Measurements from ENCODE around the gene DOCK3.
A peak's percentile ranks its signal among the peaks of the same experiment; 100 is the strongest.

DOCK3 gene

GRCh38 chr3:50639055-50639494 lies 35.7 kb upstream of the DOCK3 start:
- DNase-seq (ENCODE audit: low read depth in 1 of 2, low spot score in 1 of 2): no peak
- in situ Hi-C loops (cut with HindIII; ENCODE audit: low pct_unique_long_range_greater_than_20kb, low sequenced_read_pairs): no loop called here
- TF ChIP-seq JUND (IDR thresholded peaks at IDR 0.05; ENCODE audit: low read depth): no peak

- in situ Hi-C loops (cut with HindIII; ENCODE audit: low pct_unique_long_range_greater_than_20kb, low sequenced_read_pairs): no loop called here
- TF ChIP-seq JUND (IDR thresholded peaks at IDR 0.05; ENCODE audit: low read depth): no peak
These were observed 32.3 kb upstream of the DOCK3 start for GRCh38 chr3:50642382-50642781.

GRCh38 chr3:50644561-50644960 lies 30.2 kb upstream of the DOCK3 start:
- in situ Hi-C loops (cut with HindIII; ENCODE audit: low pct_unique_long_range_greater_than_20kb, low sequenced_read_pairs): no loop called here
- TF ChIP-seq JUND (IDR thresholded peaks at IDR 0.05; ENCODE audit: low read depth): no peak
- DNase-seq (ENCODE audit: low read depth in 1 of 2, low spot score in 1 of 2): no peak

More at GRCh38 chr3:50642382-50642781, 32.3 kb upstream of the DOCK3 start:
- DNase-seq (ENCODE audit: low read depth in 1 of 2, low spot score in 1 of 2): no peak

- DNase-seq (ENCODE audit: low read depth in 1 of 2, low spot score in 1 of 2): no peak
- TF ChIP-seq JUND (IDR thresholded peaks at IDR 0.05; ENCODE audit: low read depth): no peak
- in situ Hi-C loops (cut with HindIII; ENCODE audit: low pct_unique_long_range_greater_than_20kb, low sequenced_read_pairs): no loop called here
These were observed 29.3 kb upstream of the DOCK3 start for GRCh38 chr3:50645378-50645777.

GRCh38 chr3:50648313-50648712 lies 26.4 kb upstream of the DOCK3 start:
- in situ Hi-C loops (cut with HindIII; ENCODE audit: low pct_unique_long_range_greater_than_20kb, low sequenced_read_pairs): no loop called here
- DNase-seq (ENCODE audit: low read depth in 1 of 2, low spot score in 1 of 2): no peak
- no peak for TF ChIP-seq JUND (IDR thresholded peaks at IDR 0.05; ENCODE audit: low read depth)

GRCh38 chr3:50648944-50649343 lies 25.8 kb upstream of the DOCK3 start:
- in situ Hi-C loops (cut with HindIII; ENCODE audit: low pct_unique_long_range_greater_than_20kb, low sequenced_read_pairs): no loop called here
- TF ChIP-seq JUND (IDR thresholded peaks at IDR 0.05; ENCODE audit: low read depth): no peak

GRCh38 chr3:50649451-50649931 lies 25.2 kb upstream of the DOCK3 start:
- TF ChIP-seq JUND (IDR thresholded peaks at IDR 0.05; ENCODE audit: low read depth): no peak
- DNase-seq (ENCODE audit: low read depth in 1 of 2, low spot score in 1 of 2): no peak
- in situ Hi-C loops (cut with HindIII; ENCODE audit: low pct_unique_long_range_greater_than_20kb, low sequenced_read_pairs): no loop called here

More at GRCh38 chr3:50648944-50649343, 25.8 kb upstream of the DOCK3 start:
- no peak for DNase-seq (ENCODE audit: low read depth in 1 of 2, low spot score in 1 of 2)

GRCh38 chr3:50650018-50650417 lies 24.7 kb upstream of the DOCK3 start:
- in situ Hi-C loops (cut with HindIII; ENCODE audit: low pct_unique_long_range_greater_than_20kb, low sequenced_read_pairs): no loop called here
- TF ChIP-seq JUND (IDR thresholded peaks at IDR 0.05; ENCODE audit: low read depth): no peak
- no peak for DNase-seq (ENCODE audit: low read depth in 1 of 2, low spot score in 1 of 2)

GRCh38 chr3:50651445-50651844 lies 23.3 kb upstream of the DOCK3 start:
- in situ Hi-C loops (cut with HindIII; ENCODE audit: low pct_unique_long_range_greater_than_20kb, low sequenced_read_pairs): no loop called here
- no peak for TF ChIP-seq JUND (IDR thresholded peaks at IDR 0.05; ENCODE audit: low read depth)
- no peak for DNase-seq (ENCODE audit: low read depth in 1 of 2, low spot score in 1 of 2)

GRCh38 chr3:50651920-50652529 lies 22.7 kb upstream of the DOCK3 start:
- no peak for TF ChIP-seq JUND (IDR thresholded peaks at IDR 0.05; ENCODE audit: low read depth)
- no peak for DNase-seq (ENCODE audit: low read depth in 1 of 2, low spot score in 1 of 2)

GRCh38 chr3:50652709-50653108 lies 22.0 kb upstream of the DOCK3 start:
- no peak for TF ChIP-seq JUND (IDR thresholded peaks at IDR 0.05; ENCODE audit: low read depth)
- DNase-seq (ENCODE audit: low read depth in 1 of 2, low spot score in 1 of 2): peak; percentile 16 to 72
- in situ Hi-C loops (cut with HindIII; ENCODE audit: low pct_unique_long_range_greater_than_20kb, low sequenced_read_pairs): no loop called here

More at GRCh38 chr3:50651920-50652529, 22.7 kb upstream of the DOCK3 start:
- in situ Hi-C loops (cut with HindIII; ENCODE audit: low pct_unique_long_range_greater_than_20kb, low sequenced_read_pairs): no loop called here

GRCh38 chr3:50653937-50654595 lies 20.7 kb upstream of the DOCK3 start:
- in situ Hi-C loops (cut with HindIII; ENCODE audit: low pct_unique_long_range_greater_than_20kb, low sequenced_read_pairs): no loop called here

GRCh38 chr3:50655009-50655830 lies 19.5 kb upstream of the DOCK3 start:
- no peak for DNase-seq (ENCODE audit: low read depth in 1 of 2, low spot score in 1 of 2)
- in situ Hi-C loops (cut with HindIII; ENCODE audit: low pct_unique_long_range_greater_than_20kb, low sequenced_read_pairs): no loop called here

More at GRCh38 chr3:50653937-50654595, 20.7 kb upstream of the DOCK3 start:
- TF ChIP-seq JUND (IDR thresholded peaks at IDR 0.05; ENCODE audit: low read depth): no peak
- no peak for DNase-seq (ENCODE audit: low read depth in 1 of 2, low spot score in 1 of 2)

More at GRCh38 chr3:50655009-50655830, 19.5 kb upstream of the DOCK3 start:
- TF ChIP-seq JUND (IDR thresholded peaks at IDR 0.05; ENCODE audit: low read depth): no peak
